Hepatocyte (in vitro differentiated cells): ENCODE data around the gene PDE7B.

Source experiments
- EZH2 ChIP-seq: fragments of 200-600 bp; sonication (generic); IDR thresholded peaks from 2 replicates; pipeline ENCODE4 v1.6.1; 2016; ENCODE audit warnings: antibody characterized with exemption, mild to moderate bottlenecking, borderline replicate concordance
- EZH2phosphoT487 ChIP-seq: fragments of 200-600 bp; sonication (generic); IDR thresholded peaks from one replicate; pipeline ENCODE4 v1.6.1; 2018; ENCODE audit warnings: antibody characterized with exemption, mild to moderate bottlenecking, low read depth, moderate library complexity; ENCODE audit not compliant: unreplicated experiment, severe bottlenecking
- TF ChIP-seq, protein P1 (sequence below): fragments of 200-600 bp; sonication (generic); IDR thresholded peaks from 2 replicates; pipeline ENCODE4 v1.5.1; 2016; ENCODE audit warnings: antibody characterized with exemption, mild to moderate bottlenecking; ENCODE audit not compliant: poor library complexity

DNA sequence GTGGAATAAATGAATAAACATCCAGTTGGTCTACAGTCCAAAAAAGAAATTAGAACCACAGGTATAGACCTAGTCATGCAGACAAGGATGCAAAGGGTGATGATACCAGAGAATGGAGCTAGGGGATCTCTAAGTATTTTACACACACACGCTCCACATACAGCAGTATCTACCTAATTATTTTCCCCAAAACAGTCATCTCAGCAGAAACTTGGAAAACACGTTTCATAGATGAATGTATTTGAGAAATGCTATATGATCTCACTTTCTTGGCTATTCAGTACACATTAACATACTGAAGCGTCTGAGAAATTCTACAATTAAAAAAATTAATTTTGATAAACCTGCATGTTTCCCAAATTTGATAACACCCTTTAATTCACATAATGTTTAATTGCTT lies 243.3 kb downstream of the PDE7B start:
- TF ChIP-seq, protein P1, sequence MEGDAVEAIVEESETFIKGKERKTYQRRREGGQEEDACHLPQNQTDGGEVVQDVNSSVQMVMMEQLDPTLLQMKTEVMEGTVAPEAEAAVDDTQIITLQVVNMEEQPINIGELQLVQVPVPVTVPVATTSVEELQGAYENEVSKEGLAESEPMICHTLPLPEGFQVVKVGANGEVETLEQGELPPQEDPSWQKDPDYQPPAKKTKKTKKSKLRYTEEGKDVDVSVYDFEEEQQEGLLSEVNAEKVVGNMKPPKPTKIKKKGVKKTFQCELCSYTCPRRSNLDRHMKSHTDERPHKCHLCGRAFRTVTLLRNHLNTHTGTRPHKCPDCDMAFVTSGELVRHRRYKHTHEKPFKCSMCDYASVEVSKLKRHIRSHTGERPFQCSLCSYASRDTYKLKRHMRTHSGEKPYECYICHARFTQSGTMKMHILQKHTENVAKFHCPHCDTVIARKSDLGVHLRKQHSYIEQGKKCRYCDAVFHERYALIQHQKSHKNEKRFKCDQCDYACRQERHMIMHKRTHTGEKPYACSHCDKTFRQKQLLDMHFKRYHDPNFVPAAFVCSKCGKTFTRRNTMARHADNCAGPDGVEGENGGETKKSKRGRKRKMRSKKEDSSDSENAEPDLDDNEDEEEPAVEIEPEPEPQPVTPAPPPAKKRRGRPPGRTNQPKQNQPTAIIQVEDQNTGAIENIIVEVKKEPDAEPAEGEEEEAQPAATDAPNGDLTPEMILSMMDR = no peak
- TF ChIP-seq EZH2 (no peak), EZH2phosphoT487 (no peak)
